IPS DF 19.7 (cell line): ENCODE results near the gene SPARCL1.

Experiments used
- DNase-seq: peaks from one replicate; pipeline ENCODE4 v3.0.0-alpha.2; 2013; ENCODE audit warnings: low read depth, low spot score

The SPARCL1 gene

DNA sequence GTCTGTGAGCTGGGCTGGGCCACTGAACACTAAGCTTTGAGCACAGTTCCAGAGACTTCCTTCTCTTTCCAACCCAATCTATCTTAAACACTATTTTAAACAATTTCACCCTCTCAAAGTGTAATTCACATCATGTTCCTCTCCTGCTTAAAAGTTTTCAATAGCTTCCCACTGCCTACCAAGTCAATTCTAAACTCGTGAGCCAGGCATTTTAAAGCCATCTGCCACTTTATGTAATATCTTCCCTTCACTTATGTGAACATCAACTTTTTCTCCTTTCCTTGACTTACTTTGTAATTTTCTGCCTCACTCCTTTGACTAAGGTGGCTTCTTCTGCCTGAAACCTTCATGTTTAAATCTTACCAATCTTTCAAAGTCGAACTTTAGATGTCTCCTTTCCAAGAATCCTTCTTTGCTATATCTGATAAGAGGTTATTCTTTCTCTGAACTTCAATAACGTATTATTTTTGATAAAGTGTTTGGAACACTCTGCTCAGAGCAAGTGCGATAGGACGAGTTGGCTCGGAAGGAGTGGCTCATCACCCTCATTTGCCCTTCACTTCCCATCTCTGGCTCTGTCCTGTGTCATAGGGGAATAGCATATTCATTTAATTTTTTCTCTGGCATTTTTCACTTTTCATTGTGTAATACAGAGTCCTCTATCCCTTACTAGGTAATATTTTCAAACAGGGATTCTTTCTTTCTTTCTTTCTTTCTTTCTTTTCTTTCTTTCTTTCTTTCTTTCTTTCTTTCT, 13.0 kb upstream of the SPARCL1 start:
- DNase-seq, result no peak

DNA sequence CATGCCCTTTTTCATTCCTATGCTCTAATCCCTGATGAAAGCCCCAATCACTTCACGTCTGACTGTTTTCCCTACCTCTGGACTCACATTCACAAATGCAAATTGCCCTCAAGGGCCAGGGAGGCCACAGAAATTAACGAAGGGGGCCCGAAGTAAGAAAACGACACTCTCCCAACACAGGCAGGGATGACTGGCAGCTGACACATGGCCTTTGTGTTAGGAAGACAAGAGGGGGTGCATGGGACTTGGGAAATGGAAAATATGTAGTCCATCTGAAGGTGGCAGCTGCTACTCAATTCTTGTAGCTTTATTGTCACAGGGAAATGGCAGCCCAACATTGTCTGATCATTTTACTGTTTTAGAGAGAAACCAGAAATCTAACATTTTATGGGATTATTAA, 12.3 kb upstream of the SPARCL1 start:
- no peak for DNase-seq

DNA sequence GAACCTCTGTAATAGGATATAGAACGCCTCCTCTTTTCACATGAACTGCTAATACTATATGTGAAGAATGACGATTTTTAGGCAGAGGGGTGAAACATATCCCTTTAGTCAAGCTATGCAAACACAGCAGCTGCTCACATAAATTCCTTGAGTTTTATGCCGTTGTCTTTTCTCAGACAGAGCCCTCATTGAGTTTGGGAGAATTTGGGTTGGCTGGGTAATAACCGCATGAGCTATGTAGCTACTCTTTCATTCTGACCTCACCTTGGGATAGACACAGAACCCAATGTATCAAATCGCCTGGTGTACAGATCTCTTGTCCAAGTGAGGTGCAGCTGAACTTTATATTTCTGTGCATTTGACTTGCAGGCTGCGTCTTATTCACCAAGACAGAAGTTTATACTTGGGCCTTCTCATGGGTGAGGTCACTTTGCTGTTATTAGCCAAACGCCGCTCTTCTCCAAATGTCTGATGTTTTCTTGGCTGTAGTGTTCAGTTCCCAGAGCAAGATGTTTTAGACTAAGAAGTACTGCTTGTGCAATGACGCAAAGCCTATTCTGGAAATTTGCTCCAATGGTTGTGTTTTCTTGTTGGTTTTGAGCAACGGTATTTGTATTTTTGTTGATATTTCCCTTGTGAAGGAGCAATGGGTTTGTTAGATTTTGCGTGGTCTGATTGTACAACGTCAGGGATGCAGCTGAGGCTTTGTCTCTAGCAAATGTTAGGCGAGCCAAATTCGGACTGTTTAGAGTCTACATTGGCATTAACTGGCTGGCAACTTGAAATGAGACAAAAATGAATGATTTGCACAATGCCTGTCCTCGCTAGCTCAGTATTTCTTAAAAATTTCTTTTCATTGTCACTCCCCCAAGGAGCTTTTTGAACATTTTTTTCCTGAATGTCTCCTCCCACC, 11.2 kb upstream of the SPARCL1 start:
- DNase-seq, result no peak

DNA sequence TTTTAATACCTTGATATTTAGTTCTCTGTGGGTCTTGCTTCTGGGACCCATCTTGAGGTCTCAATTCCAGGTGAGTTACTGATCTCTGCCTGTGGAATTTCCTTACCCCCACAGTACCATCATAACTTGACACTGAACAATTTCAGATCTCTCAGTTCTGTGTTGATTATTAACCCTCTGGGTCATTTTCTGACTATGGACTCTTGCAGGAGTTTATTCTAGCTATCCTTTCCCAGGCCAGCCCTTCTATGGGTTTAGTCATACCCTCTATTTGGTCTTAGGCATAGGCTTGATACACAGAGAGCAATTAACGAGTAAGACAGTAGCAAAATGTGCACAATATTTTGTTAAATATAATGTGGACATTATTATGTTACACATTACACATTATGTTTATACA, 3.7 kb upstream of the SPARCL1 start:
- no peak for DNase-seq

DNA sequence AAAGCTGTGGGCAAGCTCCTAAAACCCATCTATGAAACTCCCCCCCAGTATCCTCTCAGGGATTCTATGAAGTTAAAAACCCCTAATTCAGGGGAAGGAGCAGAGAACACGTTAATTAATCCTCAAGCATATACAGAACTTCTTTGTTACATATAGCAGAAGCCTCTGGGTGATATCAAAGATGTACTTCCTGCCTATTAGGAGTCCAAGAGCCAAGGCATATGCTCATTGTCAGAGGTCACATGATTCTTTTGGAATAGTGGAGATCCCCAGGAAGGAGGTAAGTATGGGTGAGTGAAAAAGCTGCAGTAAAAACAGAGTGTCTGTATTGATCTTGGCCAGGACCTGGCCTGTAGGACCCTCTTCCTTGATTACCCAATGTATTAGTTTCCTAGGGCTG, 2.9 kb upstream of the SPARCL1 start:
- DNase-seq, result no peak

DNA sequence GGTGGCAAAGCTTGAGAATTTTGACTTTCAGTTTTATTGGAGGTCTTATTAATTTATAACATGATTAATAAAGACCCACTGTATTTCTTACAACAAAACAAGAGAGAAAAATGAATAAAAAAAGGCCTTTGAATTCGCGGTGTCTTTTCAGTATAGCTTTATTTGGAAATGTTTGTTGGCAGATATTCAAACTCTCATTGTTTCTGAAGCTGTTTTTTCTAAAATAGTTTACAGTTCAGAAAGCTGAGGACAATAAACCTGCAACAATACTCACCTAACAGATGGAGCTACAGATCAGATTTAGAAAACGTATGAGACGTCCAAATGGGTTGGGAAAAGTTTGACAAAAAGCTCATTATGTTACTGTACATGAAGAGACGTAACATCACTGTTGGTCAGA, 2.4 kb upstream of the SPARCL1 start:
- no peak for DNase-seq

DNA sequence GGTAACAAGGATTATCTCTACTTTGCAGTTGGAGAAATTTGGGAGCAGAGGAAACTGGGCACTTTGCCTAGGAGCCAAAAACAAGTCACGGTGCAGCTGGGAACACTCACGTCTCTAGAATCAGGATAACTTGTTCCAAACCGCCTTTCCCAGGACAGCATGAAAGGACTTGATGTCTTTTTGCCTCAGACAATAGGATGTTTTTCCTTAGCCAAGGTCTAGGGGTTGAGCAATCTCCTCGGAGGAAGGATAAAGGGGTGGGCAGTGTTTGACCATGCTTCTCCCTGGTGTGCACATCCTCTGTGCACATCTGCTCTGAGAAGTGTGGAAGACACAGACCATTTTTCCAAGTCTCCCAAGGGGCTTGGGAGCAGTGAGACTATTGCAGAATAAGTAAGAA, 1.7 kb upstream of the SPARCL1 start:
- DNase-seq, result no peak

DNA sequence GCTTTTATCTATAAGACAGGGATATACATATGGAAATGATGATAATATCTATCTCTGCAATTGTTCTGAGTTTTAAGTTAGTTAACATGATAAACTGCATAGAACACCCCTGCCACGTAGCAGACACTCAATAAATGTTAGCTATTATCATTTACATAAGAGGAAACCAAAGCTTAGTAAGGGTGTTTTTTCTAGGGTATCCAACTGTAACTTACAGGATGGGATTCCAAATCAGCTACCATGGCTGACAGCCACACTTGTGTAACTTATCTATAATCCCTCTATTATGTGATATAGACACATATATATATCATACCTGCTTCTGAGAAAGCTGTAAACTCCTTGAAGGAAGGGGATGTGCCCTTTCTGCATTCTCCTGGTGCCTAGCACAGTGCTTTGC, 1.1 kb upstream of the SPARCL1 start:
- no peak for DNase-seq

DNA sequence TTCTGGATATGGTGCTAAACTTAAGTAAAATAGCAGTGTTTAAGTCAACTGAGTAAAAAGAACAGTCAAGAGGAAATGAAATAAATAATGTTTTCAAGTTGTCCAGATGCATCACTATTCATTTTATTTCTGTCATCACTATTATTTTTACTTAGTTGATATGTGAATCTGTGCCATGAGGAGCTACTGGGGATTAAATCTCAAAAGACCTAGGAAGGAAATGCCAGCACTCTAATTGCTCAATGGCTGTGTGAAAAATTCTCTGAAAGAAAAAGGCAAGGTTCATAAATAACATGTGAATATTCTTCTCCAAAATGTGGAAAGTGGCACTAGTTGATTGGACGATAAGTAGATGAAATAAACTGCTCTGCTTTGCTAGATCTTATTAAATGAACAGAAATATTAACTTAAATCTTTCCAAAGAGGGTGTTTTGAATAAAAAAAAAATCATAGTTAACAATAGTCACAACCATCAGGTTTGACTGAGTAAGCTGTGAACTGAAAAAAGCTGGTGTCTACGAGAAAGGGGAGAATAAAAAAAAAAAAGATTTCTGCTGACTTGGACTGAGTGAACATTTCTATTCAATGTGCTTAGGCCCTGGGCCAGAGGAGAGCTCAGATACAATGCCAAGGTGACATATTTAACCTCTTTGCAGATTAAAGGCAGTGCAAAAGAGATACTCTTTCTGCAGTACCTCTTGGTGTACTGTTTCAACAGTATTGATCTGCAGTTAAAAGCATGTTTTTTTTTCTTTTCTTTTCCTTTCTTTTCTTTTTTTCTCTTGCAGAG, 1.6 kb downstream of the SPARCL1 start:
- DNase-seq, result no peak

DNA sequence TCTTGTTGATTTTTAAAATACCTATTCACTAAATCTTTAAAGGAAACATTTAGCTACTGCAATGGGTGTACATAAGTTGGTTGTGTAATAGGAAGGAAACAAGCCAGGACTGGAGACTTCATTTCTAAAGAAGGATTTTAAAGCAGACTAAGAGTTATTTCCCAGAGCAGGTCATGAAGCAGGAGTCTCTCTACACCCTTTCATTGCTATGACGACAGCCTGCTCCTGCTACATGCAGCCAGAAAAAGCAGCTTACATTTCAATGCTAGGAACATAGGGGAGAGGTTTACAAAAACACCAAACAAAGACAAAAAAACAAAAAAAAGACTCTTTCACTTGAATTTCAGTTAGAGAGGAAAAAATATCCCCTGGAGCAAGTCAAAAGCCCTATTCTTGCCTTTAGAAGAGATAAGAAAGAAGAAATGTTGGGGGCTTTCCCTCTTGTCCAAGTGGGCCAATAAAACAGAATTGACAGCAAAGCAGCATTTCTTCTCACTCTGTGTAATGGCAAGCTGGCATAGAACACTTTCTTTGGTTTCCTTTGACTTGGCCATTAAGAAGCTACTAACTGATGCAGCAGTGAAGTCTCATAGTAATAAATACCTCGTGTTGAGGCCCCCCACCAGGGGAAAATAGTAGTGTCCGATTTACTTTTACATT, 3.4 kb downstream of the SPARCL1 start:
- DNase-seq, result no peak

DNA sequence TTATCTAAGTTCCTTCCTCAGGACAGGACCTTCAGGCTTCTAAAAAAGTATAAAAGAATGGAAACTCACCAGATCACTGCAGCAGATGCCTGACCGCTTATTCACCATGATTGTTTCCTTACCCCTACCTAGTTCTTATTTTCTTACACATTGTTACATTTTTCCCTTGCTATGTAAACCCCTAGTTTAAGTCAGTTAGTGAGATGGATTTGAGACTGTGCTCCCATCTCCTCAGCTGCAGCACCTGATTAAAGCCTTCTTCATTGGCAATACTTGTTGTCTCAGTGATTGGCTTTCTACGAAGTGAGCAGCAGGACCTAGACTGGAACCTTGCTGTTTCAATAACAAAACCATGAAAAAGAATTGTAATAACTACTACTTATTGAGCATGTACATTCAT, 4.7 kb downstream of the SPARCL1 start:
- DNase-seq, result no peak

DNA sequence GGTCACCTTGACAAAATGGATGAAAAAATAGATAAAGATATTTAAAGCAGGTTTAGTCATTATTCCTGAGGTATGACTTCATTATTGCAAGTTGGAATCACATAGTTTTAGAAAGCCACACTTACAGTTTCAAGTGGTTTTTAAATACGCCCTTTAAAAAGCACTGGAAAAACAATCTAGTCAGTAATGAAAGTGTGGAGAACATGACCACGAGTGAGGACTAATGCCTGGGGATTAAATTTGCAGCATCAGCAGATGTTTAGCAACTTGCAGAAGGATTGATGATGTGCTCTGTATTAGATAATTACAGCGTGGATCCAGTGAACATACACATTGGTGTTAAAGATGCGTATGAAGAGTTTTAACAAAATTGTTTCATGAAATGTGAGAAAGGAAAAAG, 5.9 kb downstream of the SPARCL1 start:
- DNase-seq, result no peak

DNA sequence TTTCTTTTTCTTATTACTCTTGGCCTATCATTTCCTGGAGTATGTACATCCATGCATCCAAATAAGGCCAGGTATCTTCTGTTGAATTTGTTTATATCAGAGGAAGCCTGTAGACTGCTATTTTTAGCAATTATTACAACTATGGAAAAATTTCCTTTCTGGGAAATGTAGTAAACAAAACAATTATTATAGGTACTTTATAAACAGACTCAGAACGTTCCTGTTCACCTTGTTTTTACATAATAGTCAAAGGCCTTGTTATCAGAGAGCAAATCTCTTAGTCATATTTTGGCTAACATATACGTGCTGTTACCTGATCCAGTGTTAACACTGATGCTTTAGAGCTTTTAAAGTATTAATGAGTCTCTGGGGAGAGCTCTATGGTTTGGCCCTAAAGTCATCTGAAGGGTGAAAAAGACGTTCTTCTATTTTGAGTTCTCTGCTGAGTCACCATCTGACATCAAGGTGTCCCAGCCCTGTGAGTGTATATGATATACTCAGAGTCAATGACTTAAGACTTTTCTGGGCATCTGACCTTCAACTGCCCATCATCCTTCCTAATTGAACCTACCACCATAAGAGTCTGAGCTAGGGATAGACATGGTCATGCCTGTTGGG, 7.3 kb downstream of the SPARCL1 start:
- DNase-seq, result no peak

DNA sequence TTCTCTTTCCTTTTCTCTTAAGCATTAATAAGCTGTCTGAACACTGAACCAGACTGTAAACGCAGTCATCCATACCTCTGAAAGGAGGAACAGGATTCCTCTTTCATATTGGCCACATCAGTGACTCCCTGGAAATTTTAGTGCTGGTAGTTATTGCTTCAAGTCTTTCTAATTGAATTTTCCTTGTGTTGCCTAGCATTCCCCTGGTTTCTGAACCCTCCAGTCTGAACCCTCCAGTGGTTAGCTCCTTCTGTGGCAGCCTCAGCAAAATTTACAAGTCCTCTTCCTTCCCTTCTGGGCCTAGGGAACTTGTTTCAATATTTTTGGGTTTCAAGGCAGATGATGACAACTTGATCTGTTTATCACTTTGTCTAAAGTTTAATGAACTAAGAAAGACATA, 7.9 kb downstream of the SPARCL1 start:
- DNase-seq, result no peak

DNA sequence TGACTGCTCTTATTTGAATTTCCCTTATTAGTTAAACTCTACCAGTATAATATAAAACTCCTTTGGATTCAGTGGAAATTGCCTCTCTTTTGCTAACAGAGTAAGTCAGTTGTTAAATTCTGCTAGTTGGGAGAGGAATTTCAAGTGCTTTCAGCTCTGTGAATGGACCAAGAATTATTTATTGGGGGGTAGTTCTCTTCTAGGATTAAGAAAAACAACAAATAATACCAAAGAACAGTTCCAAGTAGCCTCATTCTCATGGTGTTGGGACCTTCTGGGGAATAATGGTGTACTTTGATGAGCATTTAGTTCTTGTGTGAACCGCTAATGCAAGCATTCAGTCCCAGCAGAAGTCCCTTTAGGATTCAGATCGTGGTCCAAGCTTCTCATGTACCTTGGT, 11.6 kb downstream of the SPARCL1 start:
- DNase-seq, result no peak

DNA sequence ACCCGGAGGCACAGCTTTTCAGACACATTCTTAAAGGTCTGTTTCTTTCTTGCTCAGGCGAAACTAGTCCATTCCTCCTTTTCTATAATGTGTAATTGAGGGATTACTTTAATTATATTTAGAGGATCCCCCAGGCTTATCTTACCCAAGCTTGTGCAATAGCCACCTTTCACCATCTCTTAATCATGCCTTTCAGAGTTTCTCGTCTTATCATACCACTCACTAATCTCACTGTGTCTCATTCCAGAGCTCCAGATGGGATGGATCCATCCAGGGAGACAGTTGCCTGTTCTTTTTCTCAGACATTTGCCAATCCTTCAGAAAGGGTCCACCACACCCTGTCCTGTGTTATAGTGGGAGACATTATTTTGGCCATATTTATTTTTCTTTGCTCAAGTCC, 12.5 kb downstream of the SPARCL1 start:
- no peak for DNase-seq

DNA sequence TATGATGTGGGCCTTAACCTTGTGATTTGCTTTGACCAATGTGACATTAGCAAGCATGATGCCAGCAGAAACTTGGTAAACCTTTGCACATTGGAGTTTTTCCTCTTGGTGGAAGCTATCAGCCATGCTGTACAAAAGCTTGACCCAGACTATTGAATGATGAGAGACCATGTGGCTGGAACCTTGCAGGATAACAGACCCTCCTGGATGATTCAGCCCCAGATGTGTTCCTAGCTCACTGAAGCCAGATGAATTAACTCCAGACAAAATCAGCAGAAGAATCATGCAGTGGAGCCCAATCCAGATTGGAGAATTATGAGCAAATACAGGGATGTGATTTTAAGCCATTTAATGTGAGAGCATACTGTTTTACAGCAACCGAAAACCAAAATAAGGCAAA, 16.8 kb downstream of the SPARCL1 start:
- DNase-seq, result no peak

DNA sequence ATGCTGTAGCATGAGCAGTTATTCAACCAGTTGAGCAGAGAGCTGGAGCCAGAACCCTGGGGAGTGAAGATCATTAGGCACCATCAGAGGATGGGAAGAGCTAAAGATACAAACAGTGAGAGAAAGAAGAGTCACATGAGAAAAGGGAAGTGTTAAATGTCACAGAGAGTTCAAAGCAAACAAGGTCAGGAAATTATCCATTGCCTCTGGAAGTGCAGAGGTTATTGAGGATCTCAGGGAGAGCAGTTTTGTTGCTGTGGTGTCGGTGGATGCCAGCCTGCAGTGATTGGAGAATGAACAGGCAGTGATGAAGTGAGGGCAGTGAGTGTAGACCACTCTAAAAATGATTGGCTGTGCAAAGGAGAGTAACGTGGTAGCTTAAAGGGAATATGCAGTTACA, 17.7 kb downstream of the SPARCL1 start:
- no peak for DNase-seq

DNA sequence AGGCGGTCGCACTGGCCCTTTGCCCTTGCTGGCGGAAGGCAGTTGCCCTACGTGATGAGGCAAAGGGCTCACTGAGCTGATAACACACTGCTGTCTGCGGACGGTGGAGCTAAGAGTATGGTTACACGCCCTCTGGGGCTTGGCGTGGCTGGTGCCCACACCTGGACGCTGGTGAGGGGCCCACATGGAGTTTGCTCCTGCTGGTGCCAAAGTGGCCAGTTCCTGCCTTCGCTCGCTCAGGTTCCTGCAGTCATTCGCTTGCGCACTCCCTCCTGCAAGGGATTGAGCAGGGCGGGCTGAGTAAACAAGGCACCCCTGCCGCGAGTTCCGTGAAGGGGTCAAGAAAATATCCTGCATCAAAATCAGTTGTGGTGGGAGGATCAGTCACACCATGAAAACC, 18.4 kb downstream of the SPARCL1 start:
- no peak for DNase-seq

DNA sequence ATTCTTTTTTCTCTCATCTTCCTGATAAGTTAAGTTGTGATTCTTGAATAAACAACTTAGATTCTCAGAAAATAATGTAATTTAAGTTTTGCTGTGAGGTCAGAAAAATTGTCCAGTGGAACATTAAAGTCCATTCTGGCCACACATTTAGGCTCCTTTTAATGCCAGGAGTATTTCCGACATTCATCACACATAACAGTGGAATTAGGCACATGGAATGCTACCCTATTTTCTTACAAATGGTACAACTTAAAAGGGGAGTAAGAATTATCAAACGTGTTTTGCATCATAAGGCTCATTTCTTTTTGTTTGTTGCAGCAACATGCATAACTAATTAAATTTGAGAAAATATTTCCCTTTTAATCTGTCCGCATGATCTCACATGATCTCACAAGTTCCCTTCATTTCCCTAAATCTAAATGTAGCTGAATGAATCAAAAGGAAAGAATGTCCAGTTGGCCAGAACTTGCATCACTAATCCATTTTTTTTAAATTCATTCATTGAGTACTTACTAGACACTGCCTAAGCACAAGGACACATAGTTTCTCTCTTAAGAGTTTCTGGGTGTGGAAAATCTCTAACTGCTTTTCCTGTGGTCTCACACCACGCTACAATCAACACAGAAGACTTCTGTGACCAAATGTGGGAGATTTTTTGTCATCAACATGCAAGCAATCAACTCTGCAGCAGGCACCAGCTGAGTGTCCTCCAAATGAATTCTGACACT, 22.0 kb downstream of the SPARCL1 start:
- DNase-seq, result no peak

DNA sequence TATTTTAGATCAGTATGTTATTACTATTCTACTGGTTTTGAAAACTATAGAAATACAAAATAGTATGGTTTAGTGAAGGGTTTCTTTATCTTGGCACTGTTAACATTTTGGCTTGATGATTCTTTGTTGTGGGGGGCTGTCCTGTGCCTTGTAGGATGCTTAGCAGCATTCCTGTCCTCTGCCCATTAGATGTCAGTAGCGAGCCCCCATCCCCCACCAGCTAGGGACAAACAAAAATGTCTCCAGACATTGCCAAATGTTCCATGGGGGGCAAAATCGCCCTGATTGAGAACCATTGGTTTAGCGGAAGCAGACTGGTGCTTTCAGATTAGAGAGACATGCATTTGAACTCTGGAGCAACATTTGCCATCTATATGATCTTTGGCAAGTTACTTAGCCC, 23.3 kb downstream of the SPARCL1 start:
- DNase-seq, result no peak
